ENCODE data around the gene LY9.

DNA sequence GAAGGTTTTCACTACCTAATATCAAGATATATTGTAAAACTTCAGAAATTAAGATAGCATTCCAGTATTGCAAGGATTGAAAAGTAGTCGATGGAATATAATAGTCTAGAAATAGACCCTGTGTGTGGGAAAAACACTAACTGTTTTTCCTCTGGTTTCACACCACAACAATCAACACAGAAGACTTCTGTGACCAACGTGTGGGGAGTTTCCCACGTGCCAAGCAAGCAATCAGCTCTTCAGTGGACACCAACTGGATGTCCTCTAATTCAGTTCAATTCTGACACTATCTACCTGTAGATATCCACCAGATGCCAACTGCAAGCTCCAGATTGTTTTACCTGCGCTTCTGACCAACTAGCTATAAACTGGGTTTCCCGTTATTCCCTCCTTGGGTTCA, 54.6 kb downstream of the LY9 start:
- TF ChIP-seq POLR2AphosphoS5 (IDR thresholded peaks at IDR 0.05) = no peak
- TF ChIP-seq, protein P1, sequence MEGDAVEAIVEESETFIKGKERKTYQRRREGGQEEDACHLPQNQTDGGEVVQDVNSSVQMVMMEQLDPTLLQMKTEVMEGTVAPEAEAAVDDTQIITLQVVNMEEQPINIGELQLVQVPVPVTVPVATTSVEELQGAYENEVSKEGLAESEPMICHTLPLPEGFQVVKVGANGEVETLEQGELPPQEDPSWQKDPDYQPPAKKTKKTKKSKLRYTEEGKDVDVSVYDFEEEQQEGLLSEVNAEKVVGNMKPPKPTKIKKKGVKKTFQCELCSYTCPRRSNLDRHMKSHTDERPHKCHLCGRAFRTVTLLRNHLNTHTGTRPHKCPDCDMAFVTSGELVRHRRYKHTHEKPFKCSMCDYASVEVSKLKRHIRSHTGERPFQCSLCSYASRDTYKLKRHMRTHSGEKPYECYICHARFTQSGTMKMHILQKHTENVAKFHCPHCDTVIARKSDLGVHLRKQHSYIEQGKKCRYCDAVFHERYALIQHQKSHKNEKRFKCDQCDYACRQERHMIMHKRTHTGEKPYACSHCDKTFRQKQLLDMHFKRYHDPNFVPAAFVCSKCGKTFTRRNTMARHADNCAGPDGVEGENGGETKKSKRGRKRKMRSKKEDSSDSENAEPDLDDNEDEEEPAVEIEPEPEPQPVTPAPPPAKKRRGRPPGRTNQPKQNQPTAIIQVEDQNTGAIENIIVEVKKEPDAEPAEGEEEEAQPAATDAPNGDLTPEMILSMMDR (IDR thresholded peaks at IDR 0.05) = no peak
- no peak for TF ChIP-seq EP300 (IDR thresholded peaks at IDR 0.05)
- TF ChIP-seq POLR2A (IDR thresholded peaks at IDR 0.05) = no peak

Measured in suprapubic skin (tissue), 4 donors.